ENCODE measurements around the gene ZRANB1.

DNA sequence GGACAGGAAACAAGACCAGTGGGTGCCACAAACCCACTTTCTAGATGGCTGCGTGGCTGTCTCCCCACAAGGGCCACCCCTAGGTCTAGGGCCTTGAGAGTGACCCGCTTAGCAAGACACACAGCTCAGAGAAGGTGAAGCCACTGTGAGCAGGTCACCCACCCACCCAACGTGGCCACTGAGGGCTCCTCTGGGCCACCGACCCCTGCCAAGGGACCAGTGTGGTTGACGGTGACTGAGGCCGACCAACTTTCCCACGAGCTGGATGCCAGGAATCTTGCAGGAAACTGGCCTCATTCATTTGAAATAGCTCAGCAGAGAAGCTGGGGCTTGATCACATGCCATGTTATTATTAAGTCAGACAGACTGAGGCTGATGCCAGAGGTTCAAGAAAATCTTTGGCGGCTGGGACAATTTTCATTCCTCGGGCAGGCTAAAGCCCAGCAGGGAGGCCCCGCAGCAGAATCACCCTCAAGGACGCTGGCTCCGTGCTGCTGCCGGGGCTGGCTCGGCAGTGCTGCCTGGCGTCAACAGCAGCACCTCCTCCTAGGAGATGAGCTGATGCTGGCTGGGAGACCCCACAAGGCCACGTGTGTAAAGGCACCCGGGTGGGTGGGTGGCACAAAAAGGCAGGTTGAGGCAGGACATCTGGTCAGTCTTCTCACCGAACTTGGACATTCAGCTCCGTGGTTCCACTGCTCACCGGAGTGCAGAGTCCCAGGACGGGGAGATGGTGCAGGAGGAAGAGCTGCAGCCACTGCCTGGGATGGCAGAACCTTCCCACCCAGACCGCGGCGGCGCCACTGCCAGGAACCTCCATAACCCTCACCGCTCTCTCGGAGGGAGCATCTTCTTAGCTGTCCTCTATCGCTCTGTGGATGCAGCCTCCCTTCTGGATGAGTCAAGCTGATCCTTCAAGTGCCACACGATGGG lies 57.8 kb downstream of the ZRANB1 start:
- TF ChIP-seq, protein P1, sequence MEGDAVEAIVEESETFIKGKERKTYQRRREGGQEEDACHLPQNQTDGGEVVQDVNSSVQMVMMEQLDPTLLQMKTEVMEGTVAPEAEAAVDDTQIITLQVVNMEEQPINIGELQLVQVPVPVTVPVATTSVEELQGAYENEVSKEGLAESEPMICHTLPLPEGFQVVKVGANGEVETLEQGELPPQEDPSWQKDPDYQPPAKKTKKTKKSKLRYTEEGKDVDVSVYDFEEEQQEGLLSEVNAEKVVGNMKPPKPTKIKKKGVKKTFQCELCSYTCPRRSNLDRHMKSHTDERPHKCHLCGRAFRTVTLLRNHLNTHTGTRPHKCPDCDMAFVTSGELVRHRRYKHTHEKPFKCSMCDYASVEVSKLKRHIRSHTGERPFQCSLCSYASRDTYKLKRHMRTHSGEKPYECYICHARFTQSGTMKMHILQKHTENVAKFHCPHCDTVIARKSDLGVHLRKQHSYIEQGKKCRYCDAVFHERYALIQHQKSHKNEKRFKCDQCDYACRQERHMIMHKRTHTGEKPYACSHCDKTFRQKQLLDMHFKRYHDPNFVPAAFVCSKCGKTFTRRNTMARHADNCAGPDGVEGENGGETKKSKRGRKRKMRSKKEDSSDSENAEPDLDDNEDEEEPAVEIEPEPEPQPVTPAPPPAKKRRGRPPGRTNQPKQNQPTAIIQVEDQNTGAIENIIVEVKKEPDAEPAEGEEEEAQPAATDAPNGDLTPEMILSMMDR (conservative IDR thresholded peaks at IDR 0.05): no peak
- TF ChIP-seq ZFX (IDR thresholded peaks at IDR 0.05): no peak

Measured in C4-2B (cell line).